ENCODE results near the gene ERBB4. TPM values are rescaled to one million over a fixed set of nuclear protein-coding genes. Genes with fewer than 3 reads are reported as not detected.

The ERBB4 gene
- total and polyA plus RNA-seq, 2 of the 8 experiments (the other 6 are each of a cell fraction or from before 2014, with no cell fraction given) = 0.34 to 1.3 TPM

DNA sequence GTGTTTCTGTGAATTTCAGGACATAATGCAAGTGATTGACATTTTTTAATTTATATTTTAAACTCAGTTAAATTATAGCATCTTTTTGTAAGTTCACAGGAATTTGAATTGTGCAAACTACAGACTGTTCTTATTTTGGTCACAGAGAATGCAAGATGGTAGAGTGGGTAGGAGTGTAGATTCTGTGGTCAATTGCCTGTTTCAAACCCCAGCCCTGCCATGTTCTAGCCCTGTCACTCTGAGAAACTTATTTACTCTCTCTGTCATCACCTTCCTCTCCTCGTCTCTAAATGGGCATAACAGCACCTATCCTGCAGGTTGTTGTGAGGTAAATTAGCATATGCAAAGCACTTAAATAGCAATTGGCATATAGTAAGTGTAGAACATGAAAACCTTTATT lies 1102.4 kb downstream of the ERBB4 start:
- no peak overlapping the region for H3K4me3 ChIP-seq (ENCODE audit: extremely low read depth in 1 of 4, insufficient read depth in 2 of 4, low read depth in 3 of 4, low read length in 4 of 4)
- no peaks in the 10 kb centered on the region for H3K9me3 ChIP-seq (ENCODE audit: insufficient read depth in 2 of 2, low read depth in 1 of 2, low read length in 1 of 2)
- no peak for FAIRE-seq
- no peak overlapping the region for H4K91ac ChIP-seq (replicated peaks; ENCODE audit: insufficient read length, low read length)
- H3K27ac ChIP-seq (ENCODE audit: low read depth, low read length) = no peak overlapping the region
- DNase-seq (ENCODE audit: low read depth in 1 of 2, low spot score in 2 of 2) = no peak
- no peak overlapping the region for H3K18ac ChIP-seq (ENCODE audit: extremely low read depth, low read length)
- H3K4me1 ChIP-seq (replicated peaks in 1 of 4; ENCODE audit: control insufficient read depth in 3 of 4, insufficient read depth in 4 of 4, low read length in 3 of 4) = peaks cover 0 to 4% (median 0%) of the 10 kb centered on the region in 4 experiments; a peak in 1 of 7 replicates
- H3K27me3 ChIP-seq (replicated peaks in 1 of 4; ENCODE audit: control insufficient read depth in 3 of 4, extremely low read depth in 1 of 4, insufficient read depth in 3 of 4, low read length in 3 of 4) = no peaks in the 10 kb centered on the region
- no peaks in the 10 kb centered on the region for H3K79me2 ChIP-seq (ENCODE audit: control insufficient read depth in 1 of 2, insufficient read depth in 2 of 2, low read length in 2 of 2)
- no peak overlapping the region for H3K4ac ChIP-seq (replicated peaks; ENCODE audit: insufficient read length, low read depth, low read length)
- no peak overlapping the region for H4K5ac ChIP-seq (ENCODE audit: insufficient read length, low read depth, low read length)
- H3K79me1 ChIP-seq (ENCODE audit: low read depth, low read length) = no peaks in the 10 kb centered on the region
- H3K23me2 ChIP-seq (ENCODE audit: low read depth, low read length) = no peaks in the 10 kb centered on the region
- no peaks in the 10 kb centered on the region for H3K36me3 ChIP-seq (ENCODE audit: control insufficient read depth in 2 of 4, insufficient read depth in 4 of 4, low read length in 3 of 4)
- TF ChIP-seq JUND (IDR thresholded peaks at IDR 0.05; ENCODE audit: low read length) (no peak), KDM1A (IDR thresholded peaks at IDR 0.05; ENCODE audit: borderline replicate concordance, low read length) (no peak), KDM4A (IDR thresholded peaks at IDR 0.05; ENCODE audit: low read depth, low read length, severe bottlenecking) (no peak), SIX5 (IDR thresholded peaks at IDR 0.05; ENCODE audit: low read depth, low read length) (no peak), PHF8 (conservative IDR thresholded peaks at IDR 0.05; ENCODE audit: low read depth, low read length) (no peak), ZNF274 (IDR thresholded peaks at IDR 0.05; ENCODE audit: borderline replicate concordance, extremely low read depth, low read length) (no peak), TCF12 (IDR thresholded peaks at IDR 0.05; ENCODE audit: low read depth, low read length) (no peak), CEBPB (IDR thresholded peaks at IDR 0.05; ENCODE audit: low read depth, low read length) (no peak), SRF (IDR thresholded peaks at IDR 0.05; ENCODE audit: low read depth, low read length) (no peak)
- no peak overlapping the region for H3K14ac ChIP-seq (ENCODE audit: insufficient read length)
- ChIA-PET CTCF (ENCODE audit: partially characterized antibody) (interaction anchor here (1.2 to 4.8 kb wide), 2 partner anchors 19 to 36 kb away, joined by 3 to 18 read pairs; no protein-coding TSS in a partner anchor), POLR2A (ENCODE audit: partially characterized antibody) (no interaction called here)
- H3K23ac ChIP-seq (ENCODE audit: insufficient read length) = no peak overlapping the region
- H2AFZ ChIP-seq (ENCODE audit: low read length) = no peak overlapping the region
- H4K8ac ChIP-seq (ENCODE audit: extremely low read depth, insufficient read depth, low read length) = no peak overlapping the region
- H2BK5ac ChIP-seq (ENCODE audit: low read depth, low read length) = no peak overlapping the region
- H2AK5ac ChIP-seq (ENCODE audit: low read depth, low read length) = no peak overlapping the region
- H2BK15ac ChIP-seq (ENCODE audit: low read length) = no peak overlapping the region
- WGBS, 2 experiments (ENCODE audit: extremely low coverage in 1 of 2, insufficient coverage in 1 of 2, insufficient read length in 1 of 2, insufficient replicate concordance in 2 of 2, low coverage in 1 of 2, low lambda C conversion rate in 2 of 2, missing lambda C conversion rate in 1 of 2) = 57% methylated on average over 1 of the region's 1 CpG; no CpG with 5 or more reads in 1 of the 2 experiments
- H4K20me1 ChIP-seq (replicated peaks in 1 of 2; ENCODE audit: control insufficient read depth in 1 of 2, insufficient read depth in 2 of 2, low read length in 2 of 2) = no peaks in the 10 kb centered on the region
- no peak overlapping the region for H3K56ac ChIP-seq (replicated peaks; ENCODE audit: insufficient read length, low read depth, low read length)
- H2BK120ac ChIP-seq (replicated peaks; ENCODE audit: low read depth, low read length) = no peak overlapping the region
- no peak overlapping the region for H2BK12ac ChIP-seq (ENCODE audit: low read depth, low read length)
- no peak overlapping the region for H3K9ac ChIP-seq (replicated peaks in 1 of 4; ENCODE audit: extremely low read depth in 1 of 4, low read depth in 3 of 4, low read length in 3 of 4)
- no peak overlapping the region for H2BK20ac ChIP-seq (ENCODE audit: low read length)
- no peak overlapping the region for H3K4me2 ChIP-seq (ENCODE audit: insufficient read depth in 1 of 2, low read depth in 2 of 2, low read length in 2 of 2)
